Karpas-422 (cell line): Measurements from ENCODE around the gene NPEPPS. TPM values are rescaled to one million over a fixed set of nuclear protein-coding genes. Genes with fewer than 3 reads are reported as not detected.
"Not testable (repeated sequence)": the region's sequence is repeated elsewhere in the genome, so short reads cannot be mapped to it uniquely, and the experiment has no call there.

Experiments used
- DNase-seq: peaks from one replicate; pipeline ENCODE4 v3.0.0-alpha.2; 2015
- H2AFZ ChIP-seq: fragments of 200-600 bp; sonication (generic); 2 replicates; pipeline ENCODE4 v1.6.1; 2014; ENCODE audit warnings: antibody characterized with exemption, low read length, mixed read lengths
- H3K27ac ChIP-seq: fragments of 200-600 bp; sonication (generic); 2 replicates; pipeline ENCODE4 v1.5.1; 2014; ENCODE audit warnings: mild to moderate bottlenecking, low read length, moderate library complexity
- H3K27me3 ChIP-seq: fragments of 200-600 bp; sonication (generic); 2 replicates; pipeline ENCODE4 v1.6.1; 2014; ENCODE audit warnings: low read length, mixed read lengths
- H3K36me3 ChIP-seq: fragments of 200-600 bp; sonication (generic); 2 replicates; pipeline ENCODE4 v1.6.1; 2014; ENCODE audit warnings: low read length, mixed read lengths; ENCODE audit not compliant: insufficient read depth
- H3K4me1 ChIP-seq: fragments of 200-600 bp; sonication (generic); 2 replicates; pipeline ENCODE4 v1.6.1; 2014; ENCODE audit warnings: mild to moderate bottlenecking, low read length, mixed read lengths
- H3K4me2 ChIP-seq: fragments of 200-600 bp; sonication (generic); 2 replicates; pipeline ENCODE4 v1.6.1; 2014; ENCODE audit warnings: low read length, low read depth, mild to moderate bottlenecking; ENCODE audit not compliant: poor library complexity, severe bottlenecking
- H3K4me3 ChIP-seq: fragments of 200-600 bp; sonication (generic); 2 replicates; pipeline ENCODE4 v1.5.1; 2014; ENCODE audit warnings: mild to moderate bottlenecking, antibody characterized with exemption, low read length, mixed read lengths
- H3K79me2 ChIP-seq: fragments of 200-600 bp; sonication (generic); 2 replicates; pipeline ENCODE4 v1.6.1; 2014; ENCODE audit warnings: mild to moderate bottlenecking, low read length, mixed read lengths
- H3K9ac ChIP-seq: fragments of 200-600 bp; sonication (generic); 2 replicates; pipeline ENCODE4 v1.6.0; 2014; ENCODE audit warnings: low read length
- H3K9me2 ChIP-seq: fragments of 200-600 bp; sonication (generic), shearing (Covaris generic); replicated peaks from 2 replicates; pipeline ENCODE4 v1.6.0; 2014; ENCODE audit warnings: mild to moderate bottlenecking, low read length, moderate library complexity; ENCODE audit not compliant: insufficient read depth
- H3K9me3 ChIP-seq: fragments of 300-700, 200-600 bp; sonication (generic); 2 replicates; pipeline ENCODE4 v1.6.1; 2014; ENCODE audit warnings: low read length, mixed read lengths
- H4K20me1 ChIP-seq: fragments of 200-600 bp; sonication (generic); 2 replicates; pipeline ENCODE4 v1.6.1; 2014; ENCODE audit warnings: mild to moderate bottlenecking, antibody characterized with exemption, low read length, low read depth; ENCODE audit not compliant: insufficient read depth
- total RNA-seq: library from RNA; depleted of rRNA; stranded (reverse); fragments of >200 nt; shearing (Covaris generic); gene quantifications from 2 replicates; pipeline ENCODE4 v1.2.3, GENCODE V29; 2014; ENCODE audit warnings: low replicate concordance

NPEPPS gene
- total RNA-seq, 1 experiment from 2014 or later = 64.4 TPM

GRCh38 chr17:47513301-47513700 lies 17.6 kb upstream of the NPEPPS start:
- H3K79me2 ChIP-seq, H3K36me3 ChIP-seq, H3K9ac ChIP-seq, H3K9me2 ChIP-seq, H3K4me1 ChIP-seq, H3K9me3 ChIP-seq, H3K27ac ChIP-seq, H3K4me3 ChIP-seq, H2AFZ ChIP-seq, H4K20me1 ChIP-seq, DNase-seq, H3K4me2 ChIP-seq, H3K27me3 ChIP-seq: not testable (repeated sequence)

- not testable (repeated sequence) for H2AFZ ChIP-seq, H3K27ac ChIP-seq, H3K9ac ChIP-seq, H4K20me1 ChIP-seq, H3K4me3 ChIP-seq, H3K36me3 ChIP-seq, H3K79me2 ChIP-seq, H3K4me2 ChIP-seq, H3K27me3 ChIP-seq, H3K9me3 ChIP-seq, DNase-seq, H3K9me2 ChIP-seq, H3K4me1 ChIP-seq
These were observed 12.0 kb upstream of the NPEPPS start for GRCh38 chr17:47518880-47519279.

- H3K4me3 ChIP-seq, DNase-seq, H3K9ac ChIP-seq, H2AFZ ChIP-seq, H3K27me3 ChIP-seq, H3K4me2 ChIP-seq, H3K27ac ChIP-seq, H3K36me3 ChIP-seq, H4K20me1 ChIP-seq, H3K9me2 ChIP-seq, H3K4me1 ChIP-seq, H3K9me3 ChIP-seq, H3K79me2 ChIP-seq: not testable (repeated sequence)
These were observed 11.5 kb upstream of the NPEPPS start for GRCh38 chr17:47519365-47519764.

- DNase-seq, H3K27me3 ChIP-seq, H3K4me3 ChIP-seq, H3K36me3 ChIP-seq, H3K4me2 ChIP-seq, H3K9ac ChIP-seq, H4K20me1 ChIP-seq, H3K27ac ChIP-seq, H3K9me3 ChIP-seq, H3K4me1 ChIP-seq, H3K79me2 ChIP-seq, H3K9me2 ChIP-seq, H2AFZ ChIP-seq: not testable (repeated sequence)
These were observed 10.6 kb upstream of the NPEPPS start for GRCh38 chr17:47520279-47520678.

- not testable (repeated sequence) for H3K27ac ChIP-seq, H3K27me3 ChIP-seq, H3K4me2 ChIP-seq, H3K36me3 ChIP-seq, H3K4me1 ChIP-seq, H3K9me3 ChIP-seq, H3K9me2 ChIP-seq, H2AFZ ChIP-seq, H3K4me3 ChIP-seq, H3K79me2 ChIP-seq, H3K9ac ChIP-seq, DNase-seq, H4K20me1 ChIP-seq
These were observed 9.5 kb upstream of the NPEPPS start for GRCh38 chr17:47521434-47521833.

GRCh38 chr17:47522341-47522740 lies 8.6 kb upstream of the NPEPPS start:
- not testable (repeated sequence) for H3K27me3 ChIP-seq, H3K9me3 ChIP-seq, H3K27ac ChIP-seq, H3K4me1 ChIP-seq, H4K20me1 ChIP-seq, H3K9ac ChIP-seq, DNase-seq, H3K36me3 ChIP-seq, H3K4me3 ChIP-seq, H2AFZ ChIP-seq, H3K79me2 ChIP-seq, H3K4me2 ChIP-seq, H3K9me2 ChIP-seq

GRCh38 chr17:47531233-47531820 lies 419 bp downstream of the NPEPPS start:
- Histone ChIP-seq H3K27ac (0 out of 2 replicates have a peak overlapping the region, but pooled peaks have one; percentile 42), H3K9ac (peak overlapping the region; percentile 76), H3K4me2 (peak overlapping the region; percentile 69), H3K4me3 (peak overlapping the region; percentile 73), H3K79me2 (peaks cover 34% of the 10 kb centered on the region)
- H2AFZ ChIP-seq, H4K20me1 ChIP-seq, H3K36me3 ChIP-seq, H3K9me3 ChIP-seq, H3K27me3 ChIP-seq, H3K9me2 ChIP-seq, H3K4me1 ChIP-seq: not testable (repeated sequence)
- DNase-seq = peak; percentile 47

- not testable (repeated sequence) for H3K4me2 ChIP-seq, H3K9me3 ChIP-seq, H3K9me2 ChIP-seq, H3K27ac ChIP-seq, DNase-seq, H3K9ac ChIP-seq, H4K20me1 ChIP-seq, H3K27me3 ChIP-seq, H2AFZ ChIP-seq, H3K36me3 ChIP-seq, H3K4me1 ChIP-seq, H3K4me3 ChIP-seq
- peaks cover 55% of the 10 kb centered on the region for H3K79me2 ChIP-seq
These were observed 8.2 kb downstream of the NPEPPS start for GRCh38 chr17:47539085-47539484.

GRCh38 chr17:47541676-47542075 lies 10.8 kb downstream of the NPEPPS start:
- not testable (repeated sequence) for H3K4me1 ChIP-seq, H4K20me1 ChIP-seq, DNase-seq, H3K9me3 ChIP-seq, H3K4me2 ChIP-seq, H3K9me2 ChIP-seq, H3K9ac ChIP-seq, H3K27me3 ChIP-seq, H3K36me3 ChIP-seq, H3K4me3 ChIP-seq, H2AFZ ChIP-seq, H3K27ac ChIP-seq
- peaks cover 46% of the 10 kb centered on the region for H3K79me2 ChIP-seq
